Ectodermal cell (in vitro differentiated cells): ENCODE results near the gene PUS7L.
"Not testable (repeated sequence)": the region's sequence is repeated elsewhere in the genome, so short reads cannot be mapped to it uniquely, and the experiment has no call there.

ENCODE experiments used
- H3K27ac ChIP-seq: 2 replicates; pipeline ENCODE4 v1.7.0; 2013; ENCODE audit warnings: mild to moderate bottlenecking, low read depth, low read length; ENCODE audit not compliant: insufficient read depth, poor library complexity, severe bottlenecking
- H3K27me3 ChIP-seq: 2 replicates; pipeline ENCODE4 v1.7.0; 2013; ENCODE audit warnings: mild to moderate bottlenecking, low read length; ENCODE audit not compliant: insufficient read depth, control insufficient read depth, poor library complexity, severe bottlenecking
- H3K36me3 ChIP-seq: one replicate; pipeline ENCODE4 v1.7.0; 2013; ENCODE audit warnings: low read length; ENCODE audit not compliant: control insufficient read depth, insufficient read depth
- H3K4me1 ChIP-seq: one replicate; pipeline ENCODE4 v1.7.0; 2013; ENCODE audit warnings: low read length; ENCODE audit not compliant: control insufficient read depth, insufficient read depth
- H3K4me3 ChIP-seq: 2 replicates; pipeline ENCODE4 v1.7.0; 2013; ENCODE audit warnings: low read depth, low read length, control low read depth; ENCODE audit not compliant: insufficient read depth
- H3K9me3 ChIP-seq: 2 replicates; pipeline ENCODE4 v1.7.0; 2013; ENCODE audit warnings: mild to moderate bottlenecking, low read length, moderate library complexity; ENCODE audit not compliant: control insufficient read depth
- WGBS, 2 experiments: methylation state at CpG; one replicate each; pipeline ENCODE4 v1.1.7; 2013; ENCODE audit warnings: missing lambda C conversion rate in 2 of 2; 5-methylcytosine and 5-hydroxymethylcytosine counted together

The PUS7L gene

DNA sequence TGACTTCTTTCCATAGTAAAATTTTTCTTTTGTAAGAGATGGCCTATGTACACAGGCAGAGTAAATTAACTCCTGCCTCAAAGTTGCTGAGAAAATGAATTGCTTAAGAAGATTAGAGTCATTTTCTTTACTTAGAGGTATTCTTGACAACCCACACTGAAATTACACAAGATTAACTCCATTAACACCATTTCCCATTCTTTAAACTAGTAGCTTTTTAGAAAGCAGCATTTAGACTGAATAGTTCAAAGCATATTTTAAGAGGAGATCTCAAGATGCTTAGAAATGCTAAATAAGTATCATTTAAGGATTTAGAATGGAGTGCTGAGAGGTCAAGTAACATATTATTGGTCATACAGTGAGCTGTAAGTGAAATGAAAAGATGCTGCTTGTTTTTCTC is 35.5 kb downstream of the PUS7L start:
- no peaks in the 10 kb centered on the region for H3K36me3 ChIP-seq
- H3K27ac ChIP-seq = peak overlapping the region; percentile 45
- no peaks in the 10 kb centered on the region for H3K27me3 ChIP-seq
- H3K4me3 ChIP-seq = no peak overlapping the region
- H3K9me3 ChIP-seq = no peaks in the 10 kb centered on the region
- H3K4me1 ChIP-seq = peaks cover 5% of the 10 kb centered on the region

DNA sequence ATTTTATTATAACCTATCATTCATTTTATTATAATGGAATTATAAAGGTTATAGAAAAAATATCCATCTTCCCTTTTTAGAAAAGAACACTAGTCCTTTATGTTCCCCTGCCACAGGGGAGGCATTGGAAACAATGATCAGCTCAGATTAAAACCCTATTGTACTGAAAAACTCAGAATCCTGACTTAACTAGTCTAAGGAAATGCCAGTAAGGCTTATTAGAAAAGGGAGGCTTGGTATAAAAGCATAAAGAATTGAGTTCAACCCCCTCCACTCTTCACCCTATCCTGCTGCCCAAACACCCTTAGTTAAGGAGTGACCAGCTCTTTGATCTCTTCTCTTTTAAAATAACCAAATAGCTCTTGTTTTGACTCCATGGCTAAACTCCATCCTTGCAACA is 36.0 kb downstream of the PUS7L start:
- Histone ChIP-seq H3K4me3 (no peak overlapping the region), H3K4me1 (peaks cover 5% of the 10 kb centered on the region), H3K36me3 (no peaks in the 10 kb centered on the region), H3K27me3 (no peaks in the 10 kb centered on the region), H3K9me3 (no peaks in the 10 kb centered on the region), H3K27ac (no peak overlapping the region)

DNA sequence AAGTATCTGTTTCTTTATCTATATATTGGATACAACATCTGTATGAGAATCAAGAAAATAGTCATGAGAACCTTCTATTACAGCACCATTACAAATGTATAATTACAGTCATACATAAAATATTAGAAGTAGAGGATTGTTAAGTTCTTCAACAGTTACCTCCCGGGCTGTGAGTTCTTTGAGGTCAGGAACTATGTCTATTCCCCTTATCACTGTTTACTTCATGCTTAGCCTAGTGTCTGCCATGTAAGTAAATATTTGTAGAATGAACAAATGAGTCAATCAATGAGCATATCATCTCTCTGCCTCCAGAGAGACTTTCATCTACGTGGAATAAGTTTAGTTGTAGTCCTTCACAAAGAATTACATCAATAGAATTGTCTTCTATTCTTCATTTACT is 47.2 kb downstream of the PUS7L start:
- peaks cover 3% of the 10 kb centered on the region for H3K9me3 ChIP-seq
- 100% methylated on average over 1 to 2 of the region's 2 CpGs for WGBS, 2 experiments

DNA sequence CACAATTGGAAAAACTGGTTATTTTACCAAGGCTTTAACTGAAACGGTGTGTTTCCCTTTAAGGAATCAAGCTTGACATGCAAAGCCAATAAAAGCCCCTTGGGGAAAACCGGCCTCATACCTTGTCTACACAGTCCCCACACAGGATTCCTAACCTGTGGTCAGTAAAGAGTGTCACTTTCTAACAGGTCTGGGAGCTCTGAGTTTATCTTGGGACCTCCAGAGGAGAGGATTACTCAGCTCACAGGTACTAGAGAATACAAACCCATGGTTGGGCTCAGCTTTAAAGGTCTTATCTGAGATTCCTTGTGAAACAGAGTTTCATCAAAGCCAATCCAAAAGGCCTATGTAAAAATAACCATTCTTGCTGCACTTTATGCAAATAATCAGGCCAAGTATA is 54.8 kb downstream of the PUS7L start:
- not testable (repeated sequence) for H3K36me3 ChIP-seq, H3K27me3 ChIP-seq, H3K4me1 ChIP-seq, H3K4me3 ChIP-seq, H3K9me3 ChIP-seq, H3K27ac ChIP-seq
- 69 to 83% methylated on average over 2 of the region's 2 CpGs for WGBS, 2 experiments

More for the DNA sequence above, 47.2 kb downstream of the PUS7L start:
- H3K4me1 ChIP-seq = no peaks in the 10 kb centered on the region
- H3K36me3 ChIP-seq = no peaks in the 10 kb centered on the region
- H3K27me3 ChIP-seq = no peaks in the 10 kb centered on the region
- no peak overlapping the region for H3K27ac ChIP-seq
- H3K4me3 ChIP-seq = no peak overlapping the region

DNA sequence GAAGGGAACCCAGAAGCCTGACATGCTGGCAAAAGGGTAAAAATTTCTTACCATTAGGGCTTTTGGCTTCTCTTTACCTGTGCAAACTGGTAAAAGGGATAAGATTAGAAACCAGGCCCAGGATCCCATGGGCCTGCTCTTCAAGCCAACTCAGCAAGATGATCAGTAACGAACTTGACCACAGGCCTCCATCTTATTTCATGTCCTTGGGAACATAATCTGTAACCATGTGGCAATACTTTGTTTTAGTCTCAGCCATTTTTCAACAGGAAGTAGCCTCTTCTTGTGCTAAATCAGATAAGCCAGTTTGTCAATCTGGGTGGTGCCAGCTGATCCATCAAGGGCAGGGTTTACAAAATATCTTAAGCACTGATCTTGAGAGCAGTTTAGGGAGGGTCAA is 57.4 kb downstream of the PUS7L start:
- not testable (repeated sequence) for H3K27ac ChIP-seq, H3K36me3 ChIP-seq, H3K27me3 ChIP-seq, H3K4me3 ChIP-seq, H3K4me1 ChIP-seq, H3K9me3 ChIP-seq
- WGBS, 2 experiments = 86 to 95% methylated on average over 1 of the region's 1 CpG

DNA sequence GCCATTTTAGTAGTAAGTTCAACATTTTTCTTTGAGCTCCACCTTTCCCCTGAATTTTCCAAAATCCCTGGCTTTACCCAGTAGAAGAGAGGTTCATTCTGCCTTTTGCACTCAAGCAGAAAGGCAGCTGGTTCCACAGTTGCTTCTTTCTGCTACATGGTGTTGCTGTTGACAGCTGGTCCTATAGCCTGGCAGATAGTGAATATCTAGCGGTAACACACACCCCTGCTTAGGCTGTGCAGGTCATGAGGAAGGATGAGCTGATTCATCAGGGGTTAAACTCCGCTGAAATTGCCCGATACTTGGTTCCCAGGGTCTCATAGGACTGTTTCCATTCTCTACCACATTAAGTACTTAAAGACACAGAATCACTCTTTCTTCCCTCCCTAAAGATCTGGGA is 62.4 kb downstream of the PUS7L start:
- H3K9me3 ChIP-seq = no peaks in the 10 kb centered on the region
- H3K27ac ChIP-seq = no peak overlapping the region
- no peaks in the 10 kb centered on the region for H3K27me3 ChIP-seq
- no peaks in the 10 kb centered on the region for H3K4me1 ChIP-seq
- H3K4me3 ChIP-seq = no peak overlapping the region
- H3K36me3 ChIP-seq = no peaks in the 10 kb centered on the region
- WGBS, 2 experiments = 86 to 95% methylated on average over 3 of the region's 3 CpGs

DNA sequence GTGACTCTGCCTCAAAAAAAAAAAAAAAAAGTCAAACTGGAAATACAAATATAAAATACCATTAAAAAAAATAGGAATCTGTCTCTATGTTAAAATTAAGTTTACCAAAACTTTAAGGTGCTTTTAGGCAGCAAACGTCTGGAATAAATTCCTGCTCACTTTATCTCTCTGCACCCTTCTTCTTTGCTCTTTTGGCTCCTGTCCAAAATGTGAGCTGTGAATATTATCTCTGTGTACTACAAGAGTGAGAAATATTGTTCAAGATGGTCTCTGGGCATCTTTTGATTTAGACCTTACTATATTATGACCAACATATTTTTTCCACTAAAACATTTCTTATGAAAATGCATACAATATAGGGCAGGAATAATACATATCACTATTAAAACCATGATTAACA is 63.7 kb downstream of the PUS7L start:
- 85 to 100% methylated on average over 1 of the region's 1 CpG for WGBS, 2 experiments
- H3K36me3 ChIP-seq = no peaks in the 10 kb centered on the region
- no peaks in the 10 kb centered on the region for H3K27me3 ChIP-seq
- H3K9me3 ChIP-seq = no peaks in the 10 kb centered on the region
- H3K4me3 ChIP-seq = no peak overlapping the region
- H3K27ac ChIP-seq = no peak overlapping the region
- H3K4me1 ChIP-seq = no peaks in the 10 kb centered on the region

DNA sequence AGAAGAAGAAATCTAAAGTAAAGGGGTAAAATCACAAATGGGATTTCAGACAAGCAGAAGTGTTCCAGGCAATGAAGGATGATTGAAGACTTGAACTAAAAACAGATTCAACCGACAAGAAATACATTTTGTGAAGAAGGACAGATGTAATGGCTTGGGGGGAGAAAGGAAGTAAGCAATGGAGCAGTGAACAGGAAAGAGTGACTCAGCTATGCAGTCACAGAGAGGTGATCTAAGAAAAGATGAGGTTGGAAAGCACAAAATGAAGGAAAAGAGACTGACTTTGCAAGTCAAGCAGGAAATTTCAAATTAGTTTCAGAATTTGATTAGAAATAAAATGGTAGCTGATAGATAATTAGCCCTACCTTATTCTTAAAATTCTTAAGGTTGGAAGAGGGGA is 66.5 kb downstream of the PUS7L start:
- H3K27ac ChIP-seq = no peak overlapping the region
- H3K36me3 ChIP-seq = no peaks in the 10 kb centered on the region
- no peaks in the 10 kb centered on the region for H3K4me1 ChIP-seq
- H3K27me3 ChIP-seq = no peaks in the 10 kb centered on the region
- no peaks in the 10 kb centered on the region for H3K9me3 ChIP-seq
- 78 to 86% methylated on average over 1 of the region's 1 CpG for WGBS, 2 experiments
- no peak overlapping the region for H3K4me3 ChIP-seq

DNA sequence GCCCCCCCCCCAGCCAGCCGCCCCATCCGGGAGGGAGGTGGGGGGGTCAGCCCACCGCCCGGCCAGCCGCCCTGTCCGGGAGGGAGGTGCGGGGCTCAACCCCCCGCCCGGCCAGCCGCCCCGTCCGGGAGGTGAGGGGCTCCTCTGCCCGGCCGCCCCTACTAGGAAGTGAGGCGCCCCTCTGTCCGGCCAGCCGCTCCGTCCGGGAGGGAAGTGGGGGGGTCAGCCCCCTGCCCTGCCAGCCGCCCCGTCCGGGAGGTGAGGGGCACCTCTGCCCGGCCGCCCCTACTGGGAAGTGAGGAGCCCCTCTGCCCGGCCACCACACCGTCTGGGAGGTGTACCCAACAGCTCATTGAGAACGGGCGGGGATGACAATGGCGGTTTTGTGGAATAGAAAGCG is 73.1 kb downstream of the PUS7L start:
- H3K27ac ChIP-seq, H3K4me3 ChIP-seq, H3K4me1 ChIP-seq, H3K36me3 ChIP-seq, H3K27me3 ChIP-seq, H3K9me3 ChIP-seq: not testable (repeated sequence)
- 94 to 97% methylated on average over 29 to 30 of the region's 30 CpGs for WGBS, 2 experiments

DNA sequence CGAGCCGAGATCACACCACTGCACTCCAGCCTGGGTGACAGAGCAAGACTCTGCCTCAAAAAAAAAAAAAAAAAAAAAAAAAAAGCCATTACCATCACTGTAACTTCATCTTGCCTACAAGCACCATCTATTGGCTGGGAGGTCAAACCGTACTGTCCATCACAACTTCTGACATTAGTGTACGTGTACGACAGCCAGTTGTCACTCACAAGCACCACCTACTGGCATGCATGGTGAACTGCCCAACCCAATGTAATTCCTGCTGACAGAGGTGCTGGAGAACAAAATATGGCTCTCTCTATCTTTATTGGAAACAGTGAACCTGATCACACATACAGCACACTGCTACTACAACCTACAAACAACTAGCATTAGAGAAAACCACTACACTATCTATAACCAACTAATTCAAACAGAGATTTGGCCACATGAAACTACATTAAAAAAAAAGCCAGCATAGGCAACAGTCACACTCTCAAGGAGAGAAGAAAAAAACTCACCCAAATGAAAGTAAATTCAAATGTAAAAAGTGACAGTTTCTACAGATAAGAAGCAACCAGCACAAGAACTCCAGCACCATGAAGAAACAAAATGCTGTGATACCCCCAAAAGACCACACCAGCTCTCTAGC is 82.3 kb downstream of the PUS7L start:
- H3K4me1 ChIP-seq = peaks cover 2% of the 10 kb centered on the region
- H3K27ac ChIP-seq = no peak overlapping the region
- H3K36me3 ChIP-seq = no peaks in the 10 kb centered on the region
- H3K4me3 ChIP-seq = no peak overlapping the region
- no peaks in the 10 kb centered on the region for H3K9me3 ChIP-seq
- WGBS, 2 experiments = 84 to 87% methylated on average over 5 of the region's 5 CpGs
- H3K27me3 ChIP-seq = no peaks in the 10 kb centered on the region
